GM12864 (cell line): Measurements from ENCODE around the gene COX20.
A peak's percentile ranks its signal among the peaks of the same experiment; 100 is the strongest.

ENCODE experiments used
- DNase-seq: peaks from one replicate; pipeline ENCODE4 v3.0.0-alpha.2; 2011; ENCODE audit warnings: low read depth
- H3K4me3 ChIP-seq: 2 replicates; pipeline ENCODE4 v1.5.1; 2011; ENCODE audit warnings: mild to moderate bottlenecking, low read depth, low read length, control low read depth
- TF ChIP-seq, protein P1 (sequence below): IDR thresholded peaks from 2 replicates; pipeline ENCODE4 v1.5.1; 2011; ENCODE audit warnings: low read depth, mild to moderate bottlenecking, moderate library complexity, low read length, control low read depth, inconsistent platforms; ENCODE audit errors: missing control alignments

COX20 gene

DNA sequence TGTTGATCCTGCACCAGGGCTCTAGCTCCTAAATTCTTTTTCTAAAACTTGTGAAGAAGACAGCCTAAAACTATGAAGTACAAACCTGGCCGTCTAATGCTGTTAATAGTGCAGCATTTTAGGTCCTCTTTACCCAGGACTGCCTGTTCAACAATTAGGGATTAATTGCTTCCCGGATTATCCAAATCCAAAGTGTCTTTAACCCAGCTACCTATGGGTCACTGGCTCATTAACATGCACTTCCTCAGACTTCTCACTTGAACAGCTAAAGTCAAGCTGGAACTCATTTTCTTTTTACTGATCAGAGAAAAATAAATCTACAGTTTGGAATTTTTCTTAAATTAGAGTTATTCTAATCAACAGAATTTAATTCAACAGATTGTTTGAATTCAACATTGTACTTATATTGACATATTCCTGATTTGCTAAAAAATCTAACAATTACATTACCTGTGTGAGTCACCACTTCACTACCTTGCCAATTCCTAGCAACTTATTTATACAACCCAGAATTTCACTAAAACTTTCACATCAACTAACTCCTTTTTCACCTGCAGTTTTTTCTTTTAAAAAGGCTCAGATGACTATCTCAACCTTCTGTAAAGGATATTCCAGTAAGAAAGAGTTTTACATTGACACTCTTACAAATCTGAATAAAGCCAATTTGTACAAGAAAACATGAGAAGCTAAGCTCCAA is 25.6 kb downstream of the COX20 start:
- no peak for DNase-seq
- TF ChIP-seq, protein P1, sequence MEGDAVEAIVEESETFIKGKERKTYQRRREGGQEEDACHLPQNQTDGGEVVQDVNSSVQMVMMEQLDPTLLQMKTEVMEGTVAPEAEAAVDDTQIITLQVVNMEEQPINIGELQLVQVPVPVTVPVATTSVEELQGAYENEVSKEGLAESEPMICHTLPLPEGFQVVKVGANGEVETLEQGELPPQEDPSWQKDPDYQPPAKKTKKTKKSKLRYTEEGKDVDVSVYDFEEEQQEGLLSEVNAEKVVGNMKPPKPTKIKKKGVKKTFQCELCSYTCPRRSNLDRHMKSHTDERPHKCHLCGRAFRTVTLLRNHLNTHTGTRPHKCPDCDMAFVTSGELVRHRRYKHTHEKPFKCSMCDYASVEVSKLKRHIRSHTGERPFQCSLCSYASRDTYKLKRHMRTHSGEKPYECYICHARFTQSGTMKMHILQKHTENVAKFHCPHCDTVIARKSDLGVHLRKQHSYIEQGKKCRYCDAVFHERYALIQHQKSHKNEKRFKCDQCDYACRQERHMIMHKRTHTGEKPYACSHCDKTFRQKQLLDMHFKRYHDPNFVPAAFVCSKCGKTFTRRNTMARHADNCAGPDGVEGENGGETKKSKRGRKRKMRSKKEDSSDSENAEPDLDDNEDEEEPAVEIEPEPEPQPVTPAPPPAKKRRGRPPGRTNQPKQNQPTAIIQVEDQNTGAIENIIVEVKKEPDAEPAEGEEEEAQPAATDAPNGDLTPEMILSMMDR, result no peak
- H3K4me3 ChIP-seq, result peak overlapping the region; percentile 100

DNA sequence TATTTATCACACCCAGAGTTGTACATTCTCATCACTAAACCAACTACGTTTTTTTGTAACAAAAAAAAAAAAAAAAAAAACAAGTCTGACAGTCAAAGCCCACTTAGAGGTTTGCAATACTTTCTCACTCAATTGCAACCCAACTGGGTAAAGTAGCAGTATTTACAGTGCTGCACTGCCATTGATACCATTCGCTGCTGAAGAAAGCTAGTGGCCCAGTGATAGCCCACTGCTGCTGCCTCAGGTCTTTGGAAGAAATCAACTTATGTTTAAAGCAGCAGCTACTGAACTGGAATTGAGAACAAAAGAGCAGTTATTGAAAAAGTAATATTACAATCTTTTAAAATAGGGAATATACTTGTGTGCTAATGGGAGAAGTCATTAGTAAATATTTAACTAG is 26.2 kb downstream of the COX20 start:
- DNase-seq, result no peak
- TF ChIP-seq, protein P1, result no peak
- peak overlapping the region; percentile 100 for H3K4me3 ChIP-seq

- TF ChIP-seq, protein P1, result no peak
- DNase-seq, result no peak
These were observed 26.9 kb downstream of the COX20 start for GRCh38 chr1:244862354-244862698.

GRCh38 chr1:244862699-244863490 is 27.4 kb downstream of the COX20 start:
- DNase-seq, result peak; percentile 67
- TF ChIP-seq, protein P1, result no peak
- H3K4me3 ChIP-seq, result peak overlapping the region; percentile 100

More at GRCh38 chr1:244862354-244862698, 26.9 kb downstream of the COX20 start:
- peak overlapping the region; percentile 100 for H3K4me3 ChIP-seq

DNA sequence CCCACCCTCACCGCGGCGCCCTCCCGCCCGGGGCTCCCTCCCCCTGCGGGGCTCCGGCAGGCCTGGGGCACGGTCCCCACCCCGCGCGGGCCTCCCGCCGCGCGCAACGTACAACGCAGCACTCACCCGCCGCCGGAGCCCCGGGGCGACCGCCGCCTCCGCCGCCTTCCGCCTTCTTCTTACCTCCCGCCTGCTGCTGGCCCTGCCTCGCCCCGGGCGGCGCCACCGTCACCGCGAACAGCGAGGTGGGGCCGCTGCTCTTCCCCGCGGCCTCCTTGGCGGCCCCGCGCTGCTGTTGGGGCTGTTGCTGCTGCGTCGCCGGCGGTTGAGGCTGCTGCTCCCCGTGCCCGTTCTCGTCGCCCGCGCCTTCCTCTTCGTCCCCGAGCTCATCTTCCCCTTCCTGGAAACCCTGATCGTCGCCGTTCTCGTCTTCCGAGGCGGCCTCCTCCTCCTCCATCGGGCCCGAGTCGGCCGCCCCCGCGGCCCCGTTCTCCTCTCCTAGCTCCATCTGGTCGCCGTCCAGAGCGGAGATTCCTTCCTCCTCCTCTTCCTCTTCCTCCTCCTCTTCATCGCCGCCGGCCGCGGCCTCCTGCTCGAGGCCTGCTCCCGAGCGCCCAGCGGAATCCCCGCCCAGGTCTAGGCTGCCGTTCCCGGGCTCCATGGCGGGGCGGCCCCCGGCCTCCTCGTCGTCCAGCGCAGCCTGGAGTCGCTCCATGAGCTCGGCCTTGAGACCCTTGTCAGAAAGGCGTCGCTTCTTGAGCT is 28.2 kb downstream of the COX20 start:
- DNase-seq, result no peak
- H3K4me3 ChIP-seq, result peak overlapping the region; percentile 100
- TF ChIP-seq, protein P1, result no peak

DNA sequence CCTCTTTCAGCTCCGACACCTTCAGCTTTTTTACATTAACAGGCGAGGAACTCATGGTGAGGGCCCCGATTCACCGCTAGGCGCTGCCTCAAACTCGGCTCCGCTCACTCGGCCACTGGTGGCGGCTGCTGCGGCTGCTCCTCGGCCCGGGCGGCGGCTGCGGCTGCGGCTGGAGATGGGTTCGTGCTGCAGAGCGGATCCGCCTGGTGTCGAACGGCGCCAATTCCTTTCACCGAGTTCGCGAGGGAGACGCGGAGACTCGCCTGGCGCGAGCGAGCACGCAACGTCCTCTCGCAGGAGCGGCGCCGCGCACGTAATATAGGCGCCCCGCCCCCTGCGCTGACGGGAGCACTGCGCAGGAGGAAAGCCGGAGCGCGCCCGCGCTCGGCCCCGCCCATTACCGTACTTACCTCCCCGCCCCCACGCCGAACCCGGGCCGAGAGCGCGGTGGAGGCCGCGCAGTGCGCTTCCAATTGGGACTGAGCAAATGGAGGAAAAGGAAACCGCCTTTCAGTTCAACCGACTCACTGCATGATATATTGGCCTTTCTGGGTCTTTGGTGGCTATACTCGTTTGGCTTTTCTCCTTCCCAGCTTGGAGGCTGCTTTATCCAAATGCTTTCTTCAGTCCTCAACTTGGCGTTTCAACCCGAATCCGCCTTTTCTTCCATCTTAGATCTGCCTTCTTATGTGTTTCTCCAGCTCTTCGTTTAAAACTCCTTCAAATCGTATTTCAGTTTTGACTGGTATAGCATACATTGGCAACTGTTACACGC is 29.0 kb downstream of the COX20 start, which contains the start of gene HNRNPU:
HNRNPU (minus strand) TSS at position 291 of the 775 bp plus-strand sequence; CDS start at position 55, 236 bp downstream.
- H3K4me3 ChIP-seq, result peak within 1 kb of the TSS; percentile 100
- DNase-seq, result peak; percentile 87
- TF ChIP-seq, protein P1, result peak; percentile 39
